ENCODE measurements around the gene MYO5C.
A peak's percentile ranks its signal among the peaks of the same experiment; 100 is the strongest.

The MYO5C gene

GRCh38 chr15:52276256-52276770 lies 19.3 kb downstream of the MYO5C start:
- no peak for DNase-seq

- no peak for DNase-seq
Observed at GRCh38 chr15:52263563-52264282, 31.9 kb downstream of the MYO5C start.

- no peak for DNase-seq
Observed at GRCh38 chr15:52262364-52262763, 33.2 kb downstream of the MYO5C start.

- no peak for DNase-seq
Observed at GRCh38 chr15:52261498-52262242, 33.9 kb downstream of the MYO5C start.

GRCh38 chr15:52261026-52261425 lies 34.6 kb downstream of the MYO5C start:
- no peak for DNase-seq

GRCh38 chr15:52259503-52259902 lies 36.1 kb downstream of the MYO5C start:
- no peak for DNase-seq

GRCh38 chr15:52258461-52258860 lies 37.1 kb downstream of the MYO5C start:
- DNase-seq: no peak

GRCh38 chr15:52257734-52258062 lies 37.9 kb downstream of the MYO5C start:
- peak; percentile 98 for DNase-seq

GRCh38 chr15:52256930-52257733 lies 38.5 kb downstream of the MYO5C start:
- peak; percentile 71 for DNase-seq

GRCh38 chr15:52256366-52256765 lies 39.2 kb downstream of the MYO5C start:
- DNase-seq: peak; percentile 90

- peak; percentile 89 for DNase-seq
Observed at GRCh38 chr15:52255935-52256334, 39.7 kb downstream of the MYO5C start.

GRCh38 chr15:52255008-52255407 lies 40.6 kb downstream of the MYO5C start:
- no peak for DNase-seq

- peak; percentile 40 for DNase-seq
Observed at GRCh38 chr15:52254391-52254790, 41.2 kb downstream of the MYO5C start.

GRCh38 chr15:52252781-52253180 lies 42.8 kb downstream of the MYO5C start:
- no peak for DNase-seq

- DNase-seq: no peak
Observed at GRCh38 chr15:52251144-52251860, 44.3 kb downstream of the MYO5C start.

GRCh38 chr15:52247461-52247860 lies 48.1 kb downstream of the MYO5C start:
- DNase-seq: no peak

- DNase-seq: no peak
Observed at GRCh38 chr15:52246686-52247431, 48.7 kb downstream of the MYO5C start.

- no peak for DNase-seq
Observed at GRCh38 chr15:52243697-52244555, 51.7 kb downstream of the MYO5C start.

- DNase-seq: no peak
Observed at GRCh38 chr15:52243286-52243685, 52.3 kb downstream of the MYO5C start.

GRCh38 chr15:52241489-52241888 lies 54.1 kb downstream of the MYO5C start:
- no peak for DNase-seq

- DNase-seq: no peak
Observed at GRCh38 chr15:52240166-52240565, 55.4 kb downstream of the MYO5C start.

Data from NCI-H82 (cell line).